ENCODE results near the gene GDPD5. TPM values are rescaled to one million over a fixed set of nuclear protein-coding genes. Genes with fewer than 3 reads are reported as not detected.
A peak's percentile ranks its signal among the peaks of the same experiment; 100 is the strongest.

GDPD5 gene
- total RNA-seq, 1 donor from 2014 or later: 18.3 TPM

GRCh38 chr11:75558939-75559843 is 33.5 kb upstream of the GDPD5 start:
- peak; percentile 77 for DNase-seq (ENCODE audit: low read depth)

DNA sequence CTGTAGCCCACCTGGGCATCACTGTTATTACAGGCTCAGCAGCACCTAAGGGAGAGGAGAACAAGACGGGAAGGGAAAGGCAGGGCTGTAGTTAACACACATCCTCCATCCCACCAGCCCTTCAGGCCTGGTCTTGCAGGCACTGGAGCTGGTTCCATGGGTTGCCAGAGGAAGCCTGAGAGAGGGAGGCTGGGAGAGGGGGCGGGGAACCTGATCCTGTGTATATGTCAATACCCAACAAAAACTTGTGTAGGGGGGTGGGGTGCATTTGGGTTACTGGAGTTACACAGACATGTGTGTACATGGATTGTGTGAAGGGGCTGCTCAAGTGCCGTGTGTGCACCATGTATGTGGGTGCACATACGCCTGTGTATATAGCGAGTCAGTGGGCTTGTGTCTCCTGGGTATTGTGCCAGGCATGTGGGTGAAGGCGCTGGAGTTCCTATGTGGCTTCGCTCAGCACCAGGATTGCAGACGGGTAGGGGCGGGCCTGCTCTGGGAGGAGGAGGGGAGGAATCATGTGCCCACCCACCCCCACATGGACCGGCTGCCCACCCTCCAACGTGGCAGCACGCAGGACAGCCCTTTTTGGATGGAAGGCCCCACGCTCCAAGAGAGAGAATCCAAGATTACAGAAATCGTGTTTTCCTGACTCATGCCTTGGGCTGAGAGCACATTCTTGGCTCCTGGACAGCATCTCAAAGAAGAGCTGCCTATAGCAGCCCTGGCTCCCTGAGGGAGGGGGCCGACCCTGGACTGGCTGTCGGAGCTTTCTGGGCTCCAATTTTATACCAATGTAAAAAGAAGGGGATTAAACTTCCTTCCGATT is 32.1 kb upstream of the GDPD5 start:
- peak; percentile 89 for DNase-seq (ENCODE audit: low read depth)

DNA sequence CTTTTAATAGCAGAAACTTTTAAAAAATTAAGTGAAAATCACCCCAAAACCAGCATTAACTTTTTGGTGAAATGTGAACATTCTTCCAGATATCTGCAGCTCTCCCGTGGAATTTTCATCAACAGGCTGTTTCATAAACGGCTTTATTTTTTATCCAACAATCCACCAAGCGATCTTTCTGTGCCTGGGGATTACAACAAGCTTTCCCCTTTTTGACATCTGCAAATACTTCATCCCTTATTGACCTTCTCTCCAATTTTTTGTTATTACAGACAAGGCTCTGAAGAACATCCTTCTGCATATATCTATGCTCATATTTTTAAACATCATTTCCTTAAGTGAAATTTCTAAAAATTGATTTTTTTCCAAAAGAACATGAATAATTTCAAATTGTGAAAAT is 30.5 kb upstream of the GDPD5 start:
- no peak for DNase-seq (ENCODE audit: low read depth)

- no peak for DNase-seq (ENCODE audit: low read depth)
Measured at GRCh38 chr11:75555079-75555811, 29.5 kb upstream of the GDPD5 start.

- peak; percentile 92 for DNase-seq (ENCODE audit: low read depth)
Measured at GRCh38 chr11:75554258-75555022, 28.7 kb upstream of the GDPD5 start.

DNA sequence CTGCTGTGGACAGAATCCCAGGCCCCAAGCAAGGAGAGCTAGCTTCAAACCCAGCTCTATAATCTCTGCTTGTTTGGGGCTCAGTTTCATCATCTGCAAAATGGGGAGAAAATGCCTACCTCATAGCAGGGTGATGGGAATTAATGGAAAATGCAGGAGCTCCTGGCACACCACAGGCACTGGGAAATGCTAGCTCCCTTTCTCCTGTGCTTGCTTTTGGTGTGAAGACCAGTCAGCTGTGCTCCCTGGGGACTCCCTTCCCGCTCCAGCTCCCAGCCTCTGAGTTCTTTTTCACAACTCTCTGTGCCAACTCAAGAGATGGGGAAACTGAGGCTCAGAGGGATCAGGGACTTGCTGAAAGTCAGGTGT is 28.1 kb upstream of the GDPD5 start:
- no peak for DNase-seq (ENCODE audit: low read depth)

DNA sequence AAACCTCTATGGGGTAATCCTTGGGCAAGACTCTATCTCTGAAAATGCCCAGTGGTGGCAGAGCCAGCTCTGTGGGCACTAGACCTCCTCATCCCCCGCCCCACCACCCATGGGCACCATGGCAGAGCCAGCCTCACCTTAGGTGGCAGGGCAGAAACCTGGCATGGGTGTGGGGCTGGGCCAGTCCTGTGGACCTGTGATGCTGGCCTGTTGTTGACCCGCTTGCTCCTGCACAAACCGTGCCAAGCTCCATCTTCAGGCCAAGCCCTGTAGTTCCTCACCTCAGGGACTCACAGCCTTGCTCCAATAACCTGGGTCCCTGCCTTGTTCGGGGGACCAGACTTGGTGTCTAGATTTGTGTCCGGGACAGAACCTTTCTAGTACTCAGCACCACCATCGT is 27.4 kb upstream of the GDPD5 start:
- DNase-seq (ENCODE audit: low read depth): no peak

DNA sequence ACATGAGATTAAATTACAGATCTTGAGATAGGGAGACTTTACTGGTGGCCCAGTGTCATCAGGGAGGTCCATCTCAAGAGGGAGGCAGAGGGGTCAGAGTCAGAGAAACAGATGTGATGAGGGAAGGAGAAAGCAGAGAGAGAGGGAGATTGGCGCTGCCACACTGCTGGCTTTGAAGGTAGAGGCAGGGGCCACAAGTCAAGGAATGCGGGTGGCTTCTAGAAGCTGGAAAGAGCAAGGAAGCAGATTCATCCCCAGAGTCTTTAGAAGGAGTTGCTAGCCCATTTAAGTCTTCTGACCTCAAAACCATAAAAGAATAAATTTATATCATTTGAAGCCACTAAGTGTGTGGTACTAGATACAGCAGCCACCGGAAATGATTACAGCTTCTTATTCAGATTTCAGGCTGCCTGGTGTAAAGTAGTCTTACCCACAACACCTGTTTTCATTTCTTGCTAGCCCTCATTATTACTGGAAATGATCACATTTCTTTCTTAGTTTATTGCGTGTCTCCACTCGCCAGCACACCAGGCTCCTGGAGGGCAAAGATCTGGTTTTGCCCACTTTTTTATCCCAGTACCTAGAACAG is 23.7 kb upstream of the GDPD5 start:
- DNase-seq (ENCODE audit: low read depth): no peak

- DNase-seq (ENCODE audit: low read depth): no peak
Measured at GRCh38 chr11:75548595-75549272, 23.0 kb upstream of the GDPD5 start.

- DNase-seq (ENCODE audit: low read depth): peak; percentile 74
Measured at GRCh38 chr11:75547617-75548058, 21.9 kb upstream of the GDPD5 start.

DNA sequence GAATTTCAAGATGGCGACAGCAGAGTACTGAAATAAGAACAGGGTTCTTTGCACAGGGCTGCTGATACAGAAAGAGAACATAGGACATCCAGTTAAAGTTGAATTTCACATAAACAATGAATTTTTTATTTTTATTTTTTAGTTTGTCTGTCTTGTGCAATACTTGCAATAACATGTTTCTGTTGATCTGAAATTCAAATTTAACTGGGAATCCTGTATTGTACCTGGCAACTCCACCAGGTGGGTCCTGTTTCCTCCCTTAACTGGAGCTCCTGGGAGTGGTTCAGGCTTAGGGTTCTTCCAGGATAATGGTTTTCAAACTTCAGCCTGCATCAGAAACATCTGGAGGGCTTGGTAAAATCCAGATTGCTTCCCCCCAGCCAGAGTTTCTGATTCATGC is 21.4 kb upstream of the GDPD5 start:
- no peak for DNase-seq (ENCODE audit: low read depth)

- DNase-seq (ENCODE audit: low read depth): no peak
Measured at GRCh38 chr11:75543806-75544205, 18.1 kb upstream of the GDPD5 start.

DNA sequence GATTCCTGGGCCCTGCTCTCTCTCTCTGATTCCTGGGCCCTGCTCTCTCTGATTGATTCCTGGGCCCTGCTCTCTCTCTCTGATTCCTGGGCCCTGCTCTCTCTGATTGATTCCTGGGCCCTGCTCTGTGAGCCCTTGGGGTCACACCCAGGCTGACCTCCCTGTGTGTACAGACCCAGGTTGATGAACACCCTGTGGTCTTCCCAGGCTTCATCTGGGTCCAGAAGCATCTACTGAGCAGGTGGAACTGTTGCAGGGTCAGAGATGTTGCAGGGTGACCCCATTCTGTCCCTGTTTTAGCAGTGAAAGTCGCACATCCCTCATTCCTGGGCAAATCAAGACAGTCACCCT is 16.3 kb upstream of the GDPD5 start:
- DNase-seq (ENCODE audit: low read depth): no peak

GRCh38 chr11:75541193-75542087 is 15.7 kb upstream of the GDPD5 start:
- DNase-seq (ENCODE audit: low read depth): peak; percentile 69

DNA sequence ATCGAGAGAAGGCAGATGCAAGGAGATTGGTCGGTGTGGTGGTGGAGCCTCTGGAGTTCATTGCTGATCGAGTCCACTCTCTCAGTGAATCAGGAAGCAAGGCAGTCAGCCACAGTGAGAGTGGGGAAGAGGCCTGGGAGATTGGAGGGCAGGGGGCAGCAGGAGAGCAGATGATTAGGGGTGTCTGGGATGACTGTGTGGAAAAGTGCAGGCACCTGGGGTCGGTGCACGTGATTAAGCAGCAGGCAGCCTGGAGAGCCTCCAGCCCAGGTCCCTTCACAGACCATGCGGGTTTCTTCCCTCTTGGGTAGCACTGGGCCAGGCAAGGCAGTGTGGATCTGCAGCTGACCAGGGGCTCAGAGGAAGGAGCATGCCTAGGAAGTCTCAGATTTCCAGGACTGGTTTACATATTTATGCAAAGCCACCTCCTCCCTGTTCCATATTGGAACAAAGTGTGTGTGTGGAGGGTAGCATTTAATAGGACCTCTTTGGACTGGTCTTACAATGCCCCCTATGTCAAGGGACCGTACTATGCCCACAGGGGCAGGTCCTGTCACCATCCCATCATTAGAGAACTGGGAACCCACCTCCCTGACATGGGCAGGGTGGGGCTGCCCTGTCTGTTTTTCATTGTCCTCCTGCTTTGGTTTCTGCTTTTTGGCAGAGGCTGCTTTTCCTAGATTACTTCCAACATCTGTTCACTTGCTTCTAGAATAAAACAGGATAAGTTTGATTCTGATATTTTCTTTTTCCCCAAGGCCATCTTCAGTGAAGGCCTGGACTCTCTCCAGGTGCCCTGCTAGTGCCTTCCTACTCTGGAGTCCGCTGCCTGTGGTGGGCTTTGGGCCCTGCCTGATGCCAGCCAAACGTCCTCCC is 14.0 kb upstream of the GDPD5 start:
- DNase-seq (ENCODE audit: low read depth): no peak

DNA sequence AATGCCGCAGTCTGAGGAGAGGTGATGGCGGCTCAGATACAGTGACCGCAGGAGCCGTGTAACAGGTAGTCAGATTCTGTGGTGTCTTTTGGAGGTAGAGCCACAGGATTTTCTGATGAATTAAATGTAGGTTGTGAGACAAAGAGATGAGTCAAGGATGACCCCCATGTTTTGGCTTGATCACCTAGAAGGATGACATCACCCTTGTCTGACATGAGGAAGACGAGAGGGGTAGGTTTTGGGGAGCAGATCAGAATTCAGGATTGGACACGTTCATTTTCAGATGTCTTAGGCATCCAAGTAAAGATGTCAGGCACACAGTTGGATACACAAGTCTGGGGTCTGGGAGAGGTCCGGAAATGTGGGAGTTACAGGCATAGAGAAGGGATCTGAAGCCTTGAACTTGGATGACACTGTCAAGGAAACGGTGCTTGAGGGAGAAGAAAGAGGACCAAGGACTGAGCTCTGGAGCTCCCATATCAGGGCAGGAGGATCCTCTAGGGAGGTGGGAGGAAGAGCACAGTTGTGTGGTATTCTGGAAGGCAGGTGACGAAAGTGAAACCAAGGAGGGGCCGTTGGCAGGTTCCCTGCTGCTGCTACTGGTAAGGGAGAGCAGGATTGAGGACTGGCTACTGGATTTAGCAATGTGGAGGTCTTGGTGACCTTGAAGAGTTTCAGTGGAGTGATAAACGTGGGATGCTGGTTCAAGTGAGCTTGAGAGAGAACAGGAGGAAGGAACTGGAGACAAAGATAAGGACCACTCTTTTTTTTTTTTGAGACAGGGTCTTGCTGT is 12.6 kb upstream of the GDPD5 start:
- DNase-seq (ENCODE audit: low read depth): no peak

- no peak for DNase-seq (ENCODE audit: low read depth)
Measured at GRCh38 chr11:75537740-75538139, 12.0 kb upstream of the GDPD5 start.

Data from myocyte (in vitro differentiated cells).